NCI-H446 (cell line): Measurements from ENCODE around the gene TNS2.
A peak's percentile ranks its signal among the peaks of the same experiment; 100 is the strongest.

Source experiments
- DNase-seq, 2 experiments: peaks; one replicate each; lab custom pipeline; 2025; lab: John Stamatoyannopoulos, UW

TNS2 gene

DNA sequence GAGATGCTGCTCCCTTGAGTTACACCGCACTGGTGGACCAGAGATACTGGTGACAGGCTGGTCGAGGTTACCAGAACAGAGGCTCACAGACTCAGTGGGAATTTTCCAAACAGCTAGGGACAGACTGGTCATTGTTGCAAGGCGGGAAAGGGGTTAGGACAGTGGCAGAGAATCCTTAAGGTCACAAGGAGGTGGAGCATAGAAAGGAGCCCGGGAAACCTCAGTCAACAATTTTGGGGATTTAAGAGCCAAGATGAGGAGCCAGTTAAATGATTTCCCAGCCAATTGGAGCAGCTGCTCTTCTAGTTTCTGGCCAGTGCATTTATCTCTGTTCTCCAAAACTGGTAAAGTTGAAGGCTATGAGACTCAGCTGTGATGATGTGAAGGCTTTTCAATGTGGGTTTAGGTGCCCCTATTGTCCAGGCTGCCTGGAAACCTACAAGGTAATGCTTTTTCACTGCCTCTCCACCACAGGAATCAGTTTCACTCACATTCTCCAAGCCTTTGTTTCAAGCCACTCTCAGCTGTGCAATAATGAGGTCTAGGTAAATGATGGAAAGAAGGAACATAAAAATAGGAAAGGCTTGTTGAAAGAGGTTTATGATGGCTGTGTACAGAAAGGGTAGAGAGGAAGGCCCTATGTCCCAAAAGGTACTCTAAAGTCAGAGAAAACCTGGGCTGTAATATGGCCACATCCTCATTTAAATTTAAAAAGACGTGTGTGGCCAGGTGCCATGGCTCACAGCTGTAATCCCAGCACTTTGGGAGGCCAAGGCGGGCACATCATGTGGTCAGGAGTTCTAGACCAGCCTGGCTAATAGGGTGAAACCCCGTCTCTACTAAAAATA lies 7.0 kb upstream of the TNS2 start:
- no peak for DNase-seq

DNA sequence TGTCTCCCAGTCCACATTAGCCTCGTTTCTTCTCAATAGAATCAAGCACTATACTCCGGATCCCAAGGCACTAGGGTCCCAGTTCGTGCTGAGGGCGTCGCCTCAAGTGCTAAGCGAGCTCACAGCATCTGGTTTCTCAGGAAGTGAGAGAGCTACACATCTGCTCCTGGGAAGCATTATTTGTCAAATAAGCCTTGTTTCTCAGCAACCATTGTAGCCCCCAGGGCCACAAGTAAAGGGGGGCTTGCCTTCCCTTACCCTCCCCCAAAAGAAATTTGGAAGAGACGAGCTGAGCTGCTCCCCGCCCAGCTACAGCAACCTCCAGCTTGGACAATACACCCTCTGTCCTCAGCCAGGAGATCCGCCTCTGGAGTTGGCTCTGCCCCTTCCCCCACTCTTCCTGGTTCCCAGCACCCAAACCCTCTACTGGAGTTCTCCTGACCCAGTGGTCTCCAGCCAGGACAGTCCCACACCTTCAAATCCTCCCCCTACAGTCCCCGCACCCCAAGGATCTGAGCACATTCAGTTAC lies 5.7 kb upstream of the TNS2 start:
- no peak for DNase-seq

DNA sequence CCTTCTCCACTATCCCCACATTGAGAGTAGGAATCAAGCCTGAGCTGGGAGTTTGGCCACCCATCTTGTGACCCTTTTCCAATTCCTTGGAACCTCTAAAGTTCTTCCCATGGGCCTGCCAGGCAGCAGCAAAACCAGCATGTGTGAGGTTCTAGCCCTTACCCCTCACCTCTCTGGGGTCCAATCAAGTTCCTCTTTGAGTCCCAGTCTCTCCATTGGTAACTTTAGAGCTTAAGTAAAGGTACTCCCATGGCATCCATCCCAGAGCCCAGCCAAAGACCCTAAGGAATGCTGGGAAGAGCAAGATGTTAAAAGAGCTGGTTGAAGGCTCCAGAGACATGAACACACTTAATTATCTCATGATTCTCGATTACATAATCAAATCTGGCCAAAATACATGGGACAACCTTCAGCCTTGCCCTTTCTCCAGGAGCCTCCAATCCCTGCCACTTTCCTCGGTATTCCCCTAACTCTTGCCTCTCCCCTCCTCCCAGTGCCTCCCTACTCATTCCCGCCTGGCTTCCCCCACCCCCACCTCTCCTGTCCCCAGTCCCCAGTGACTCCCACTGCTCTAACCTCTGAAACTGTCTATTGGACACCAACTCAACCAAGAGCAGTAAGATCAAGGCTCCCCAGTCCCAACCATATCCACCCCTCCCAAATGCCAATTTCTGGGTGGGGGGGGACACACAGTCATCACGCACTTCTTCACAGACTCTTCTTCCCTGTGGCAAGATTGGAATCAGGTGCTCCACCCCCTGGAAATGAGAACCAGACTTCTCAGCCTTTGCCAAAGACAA lies 4.8 kb upstream of the TNS2 start:
- no peak for DNase-seq

DNA sequence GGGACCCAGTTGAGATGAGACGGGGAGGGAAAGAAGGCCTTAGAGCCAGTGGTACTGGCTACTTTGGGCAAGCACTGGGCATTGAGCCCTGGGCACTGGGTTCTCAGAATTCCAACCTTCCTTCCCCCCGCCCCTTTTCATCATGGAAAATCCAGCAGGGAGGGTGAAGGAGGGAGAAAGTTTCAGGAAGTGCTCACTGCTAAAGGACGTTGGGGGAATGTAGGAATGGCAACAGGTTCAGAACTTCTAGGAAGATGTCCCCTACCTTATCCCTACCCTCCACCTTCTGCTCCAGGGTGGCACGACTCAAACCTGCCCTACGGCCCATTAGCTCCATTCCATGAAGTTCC lies 4.2 kb upstream of the TNS2 start:
- DNase-seq, result no peak

DNA sequence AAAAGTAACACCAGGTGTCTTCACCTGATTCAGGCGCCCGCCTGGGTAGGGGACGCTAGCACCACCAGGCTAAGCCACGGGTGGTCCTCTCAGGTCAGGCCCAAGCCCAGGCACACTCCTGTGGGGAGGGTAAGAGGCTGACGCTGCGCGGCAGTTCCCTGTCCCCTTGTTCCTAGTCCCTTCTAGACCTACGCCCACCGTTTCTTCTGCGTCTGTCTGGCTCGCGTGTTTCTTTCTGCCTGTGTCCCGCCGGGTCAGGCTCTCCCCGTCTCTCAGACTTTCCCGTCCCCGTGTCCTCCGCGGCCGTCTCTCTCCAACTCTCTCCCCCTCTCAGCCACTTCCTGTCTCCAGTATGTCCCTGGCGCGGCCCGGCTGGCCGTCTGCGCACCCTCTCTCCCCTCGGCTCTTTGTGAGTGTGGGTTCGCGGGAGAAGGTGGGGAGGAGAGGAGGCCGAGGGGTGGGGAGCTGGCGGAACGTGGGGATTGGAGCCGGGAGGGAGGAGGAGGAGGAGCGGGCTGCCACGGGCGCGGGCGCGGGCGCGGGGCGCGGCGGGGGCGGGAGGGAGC lies 3.1 kb upstream of the TNS2 start:
- peak in 1 of 2 experiments; percentile 64 for DNase-seq

DNA sequence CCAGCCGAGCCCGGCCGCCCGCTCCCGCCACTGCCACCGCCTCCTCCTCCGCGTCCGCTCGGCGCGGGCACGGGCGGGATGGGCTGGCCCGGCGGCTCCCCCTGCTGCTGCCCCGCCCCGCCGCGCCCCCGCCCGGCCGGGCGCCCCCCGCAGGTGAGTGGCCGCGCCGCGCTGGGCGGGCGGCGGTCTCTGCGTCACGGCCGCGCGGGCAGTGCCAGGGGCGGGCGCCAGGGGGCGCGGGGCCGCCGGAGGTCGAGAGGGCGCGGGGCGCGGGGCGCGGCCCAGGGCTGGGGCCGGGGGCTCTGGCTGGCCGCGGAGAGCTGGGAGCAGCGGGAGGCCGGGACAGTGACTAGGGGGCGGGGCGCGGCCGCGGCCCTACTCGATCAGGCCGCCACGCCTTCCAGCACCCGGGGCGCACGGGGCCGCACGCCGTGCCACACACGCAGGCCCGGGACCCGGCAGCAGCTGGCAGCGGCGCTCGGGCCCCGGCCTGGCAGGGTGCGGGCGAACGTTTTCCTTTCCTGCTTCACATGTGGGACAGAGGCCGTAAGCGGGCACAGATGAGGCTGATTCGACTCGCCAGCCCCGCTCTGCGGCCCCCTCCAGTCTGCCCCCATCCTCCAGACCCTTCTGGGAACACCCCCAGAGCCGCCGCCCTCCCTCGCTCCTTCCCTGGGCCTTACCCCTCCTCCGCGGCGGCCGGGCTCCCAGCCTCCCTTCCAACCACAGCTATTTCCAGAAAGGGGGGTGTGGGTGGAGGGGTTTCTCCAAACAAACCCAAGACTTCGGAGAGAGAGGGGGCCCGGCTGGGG lies 2.4 kb upstream of the TNS2 start:
- DNase-seq, result peak in 1 of 2 experiments; percentile 76

DNA sequence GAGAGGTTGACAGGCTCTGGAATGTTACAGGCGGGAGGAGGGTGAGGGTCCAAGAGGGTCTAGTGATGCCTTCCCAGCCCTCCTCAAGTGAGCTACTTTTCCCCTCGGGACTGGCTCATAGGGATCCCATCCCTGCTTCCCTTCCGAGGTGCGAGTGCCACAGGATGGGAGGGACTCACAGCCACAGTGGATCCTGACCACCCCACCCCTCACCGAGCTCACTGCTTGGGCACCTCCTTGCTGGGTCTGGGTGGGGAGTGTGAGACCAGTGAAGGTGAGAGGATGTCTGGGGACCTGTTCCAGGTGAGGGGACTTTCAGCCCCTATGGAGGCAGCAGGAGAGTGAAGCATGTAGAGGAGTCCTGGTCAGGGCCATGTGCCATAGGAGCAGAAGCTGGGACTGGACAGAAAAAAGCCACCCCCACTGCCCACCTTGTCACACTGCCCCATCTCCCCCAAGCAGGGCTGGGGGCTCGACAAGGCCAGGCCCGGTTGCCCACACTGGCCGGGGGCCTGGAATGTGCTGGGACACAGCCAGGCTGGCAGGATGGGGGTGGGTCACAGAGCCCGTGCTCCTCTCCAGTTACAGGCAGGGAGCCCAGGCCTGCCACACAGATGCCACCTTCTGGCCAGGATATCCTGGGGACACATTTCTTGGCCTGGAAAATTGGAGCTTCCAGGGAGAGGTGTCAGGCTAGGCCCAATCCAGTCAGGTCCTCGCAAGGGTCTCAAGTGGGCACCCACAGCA lies 1.7 kb upstream of the TNS2 start:
- DNase-seq, result peak in 1 of 2 experiments; percentile 69

DNA sequence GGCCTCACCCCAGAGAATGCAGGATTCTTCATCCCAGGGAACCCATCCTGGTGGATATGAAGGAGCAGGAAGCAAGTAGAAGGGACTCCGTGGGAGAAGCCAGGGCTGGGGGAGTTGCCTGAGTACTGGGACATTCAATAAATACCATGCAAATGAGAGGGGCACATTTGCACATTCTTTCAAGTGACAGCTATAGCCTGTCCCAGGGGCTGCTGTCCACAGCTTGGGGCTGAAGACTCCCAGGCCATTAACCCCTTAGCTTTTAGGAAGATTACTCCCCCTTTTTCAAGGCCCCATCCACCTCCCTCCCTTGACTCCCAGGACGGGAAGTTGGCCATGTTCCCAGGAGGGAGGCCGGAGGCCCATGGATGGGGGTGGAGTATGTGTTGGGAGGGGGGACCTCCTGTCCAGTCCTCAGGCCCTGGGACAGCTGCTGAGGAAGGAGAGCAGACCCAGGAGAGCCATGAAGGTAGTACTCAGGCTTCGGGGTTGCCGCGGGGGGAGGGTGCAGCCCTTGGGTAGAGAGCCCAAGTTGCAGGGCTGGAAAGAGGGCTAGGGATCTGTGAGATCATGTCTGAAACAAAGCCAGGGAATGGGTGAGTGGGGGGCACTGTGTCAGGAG lies 974 bp upstream of the TNS2 start:
- DNase-seq, result peak in 1 of 2 experiments; percentile 55

DNA sequence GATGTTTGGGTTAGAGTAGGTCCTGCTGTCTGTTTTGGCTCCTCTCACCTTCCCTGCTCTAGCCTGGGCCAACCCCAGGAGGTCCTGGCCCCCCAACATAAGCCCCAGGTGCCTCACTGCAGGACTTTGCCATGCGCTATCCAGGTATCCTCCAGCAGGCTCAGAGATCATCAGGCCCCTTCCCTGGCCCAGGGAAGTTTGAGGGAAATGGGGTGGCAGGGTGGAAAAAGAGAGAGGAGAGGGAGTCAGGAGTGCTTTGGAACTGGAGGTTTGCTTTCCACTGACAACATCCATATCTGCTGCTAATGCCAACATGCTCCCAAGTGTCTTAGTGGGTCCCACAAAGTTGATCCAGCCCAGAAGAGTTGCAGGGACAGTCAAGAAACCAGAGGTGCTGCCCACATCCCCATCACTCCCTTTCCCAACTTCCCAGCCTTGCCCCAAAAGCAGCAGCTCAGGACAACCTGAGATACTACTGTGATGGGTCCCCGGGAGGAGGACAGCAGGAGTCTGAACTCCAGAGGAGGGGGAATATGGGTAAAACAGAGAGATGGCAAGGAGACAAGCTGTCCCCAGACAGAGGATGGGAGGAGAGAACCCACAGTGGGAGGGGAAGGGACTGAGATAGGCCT lies 677 bp downstream of the TNS2 start:
- no peak for DNase-seq

DNA sequence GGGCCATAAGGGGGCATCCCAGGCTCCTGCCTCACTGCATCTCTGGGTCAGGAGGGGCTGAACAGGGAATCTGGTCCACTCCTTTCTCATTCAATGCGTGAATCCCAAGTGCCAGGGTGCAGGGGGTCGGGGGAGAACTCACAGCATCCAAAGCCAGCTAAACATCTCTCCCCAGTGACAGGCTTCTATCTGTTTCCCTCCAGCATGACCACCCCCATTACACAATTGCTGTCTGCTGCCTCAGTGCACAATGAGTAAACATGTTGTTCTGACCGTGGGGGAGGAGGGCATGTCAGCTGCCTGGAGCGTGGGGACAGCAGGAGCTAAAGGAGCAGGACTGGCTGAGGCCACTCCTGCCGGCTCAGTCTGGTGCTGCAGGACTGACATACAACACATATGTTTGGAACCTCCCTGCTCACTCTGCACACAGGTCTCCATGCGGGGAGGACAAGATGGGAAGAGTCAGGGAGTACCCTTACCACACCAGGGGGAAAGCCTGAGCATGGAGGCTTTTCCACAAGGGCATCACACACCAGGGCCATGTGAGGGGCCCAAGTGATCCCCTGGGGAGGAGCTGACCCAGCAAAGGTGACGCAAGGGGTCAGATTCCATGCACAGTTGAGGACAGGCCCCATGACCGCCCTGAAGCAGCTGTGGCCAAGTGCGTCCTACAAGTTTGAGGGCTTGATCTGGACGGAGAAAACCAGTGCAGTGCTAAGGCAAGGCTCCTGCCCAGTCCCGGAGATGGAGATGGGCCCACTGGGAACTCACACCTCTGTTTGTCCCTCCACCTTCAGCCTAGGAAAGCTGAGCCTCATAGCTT lies 1.4 kb downstream of the TNS2 start:
- DNase-seq, result no peak

DNA sequence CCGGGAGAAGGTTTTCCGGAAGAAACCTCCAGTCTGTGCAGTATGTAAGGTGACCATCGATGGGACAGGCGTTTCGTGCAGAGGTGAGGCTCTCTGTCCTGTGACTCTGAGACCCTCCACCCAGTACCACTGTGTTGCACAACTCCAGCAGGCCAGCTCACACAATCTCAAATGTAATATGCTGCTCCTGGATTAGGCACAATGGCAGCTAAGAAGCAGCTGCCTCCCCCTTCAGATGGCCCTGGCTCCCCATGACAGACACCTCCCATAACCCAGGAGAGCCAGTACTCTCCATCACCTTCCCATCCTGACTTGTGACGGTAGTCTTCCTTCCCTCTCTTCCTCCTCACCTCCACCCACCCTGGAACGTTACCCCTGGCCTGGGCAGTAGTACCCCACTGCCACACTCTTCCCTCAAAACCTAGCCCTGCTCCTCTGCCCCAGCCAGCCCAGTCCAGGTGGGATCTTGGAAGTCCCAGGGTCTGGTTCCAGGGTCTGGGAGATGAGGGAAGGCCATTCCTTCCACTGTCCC lies 2.1 kb downstream of the TNS2 start:
- DNase-seq, result no peak

DNA sequence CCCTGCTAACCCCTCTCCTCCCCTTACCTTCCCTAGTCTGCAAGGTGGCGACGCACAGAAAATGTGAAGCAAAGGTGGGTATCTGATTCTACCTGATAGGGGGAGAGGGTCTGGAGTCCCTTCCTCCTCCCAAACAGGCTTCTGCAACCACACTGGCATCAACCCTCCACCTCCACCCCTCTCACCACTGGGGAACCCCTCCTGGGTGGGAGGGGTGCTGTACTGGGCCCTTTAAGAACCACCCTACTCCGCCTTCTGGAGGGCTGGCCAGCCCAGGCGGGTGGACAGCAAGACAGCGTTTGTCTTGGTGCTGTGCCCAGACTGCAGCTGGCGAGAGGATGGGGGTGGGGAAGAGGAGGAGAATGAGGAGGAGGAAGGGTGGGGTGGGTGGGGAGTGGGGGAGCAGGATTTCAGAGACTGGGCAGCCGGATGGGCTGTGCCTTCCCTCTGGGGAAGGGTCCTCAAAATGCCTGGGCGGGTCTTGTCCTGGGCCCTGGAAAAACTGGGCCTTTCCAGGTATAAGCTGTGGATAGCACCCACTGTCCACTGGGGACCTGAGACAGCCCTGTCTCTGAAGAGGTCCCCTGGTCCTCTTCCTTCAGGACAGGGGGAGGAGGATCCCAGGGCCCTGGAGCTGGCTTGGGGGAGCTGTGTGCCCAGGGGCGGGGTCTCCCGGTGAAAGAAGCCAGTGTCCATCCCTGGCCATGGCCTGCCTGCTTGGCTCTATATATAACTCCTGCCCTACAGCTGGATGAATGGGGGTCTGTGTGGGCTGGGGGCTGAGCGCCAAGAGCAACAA lies 2.8 kb downstream of the TNS2 start:
- peak in 1 of 2 experiments; percentile 40 for DNase-seq

DNA sequence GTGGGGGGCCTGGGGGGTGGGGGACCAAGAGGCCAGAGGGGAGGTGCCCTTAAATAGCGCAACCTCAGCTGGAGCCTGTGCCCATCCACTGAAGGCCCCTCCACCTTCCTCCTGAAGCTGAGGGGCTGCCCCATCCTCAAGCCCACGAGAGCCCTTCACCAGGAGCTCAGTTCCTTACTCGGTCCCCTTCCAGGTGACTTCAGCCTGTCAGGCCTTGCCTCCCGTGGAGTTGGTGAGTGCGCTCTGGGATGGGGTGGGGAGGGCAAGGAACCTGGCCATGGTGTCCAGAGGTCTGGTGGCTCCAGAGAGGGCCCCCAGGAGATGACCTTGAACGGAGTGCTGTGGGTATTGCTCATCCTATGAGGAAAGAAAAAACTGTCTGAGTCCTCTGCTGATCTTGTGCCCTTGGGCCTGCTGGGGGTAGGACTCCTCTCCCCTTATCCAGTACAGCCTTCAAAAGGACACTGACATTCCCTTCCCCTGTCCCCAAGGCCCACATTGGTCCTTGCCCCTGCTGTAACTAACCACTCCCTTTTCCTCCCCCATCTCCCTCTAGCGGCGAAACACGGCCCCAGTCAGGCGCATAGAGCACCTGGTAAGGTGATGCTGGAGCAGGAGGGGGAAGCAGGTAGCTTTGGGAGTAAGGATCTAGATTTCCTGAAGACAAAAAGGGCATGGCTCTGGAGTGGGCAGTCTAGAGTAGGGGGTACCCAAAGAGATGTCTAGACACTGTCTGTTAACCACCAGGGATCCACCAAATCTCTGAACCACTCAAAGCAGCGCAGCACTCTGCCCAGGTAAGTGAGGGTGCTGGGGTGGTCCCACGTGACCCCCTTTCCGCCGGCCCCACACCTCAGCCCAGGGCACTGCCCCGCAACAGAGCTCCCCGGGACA lies 3.6 kb downstream of the TNS2 start:
- DNase-seq, result no peak

DNA sequence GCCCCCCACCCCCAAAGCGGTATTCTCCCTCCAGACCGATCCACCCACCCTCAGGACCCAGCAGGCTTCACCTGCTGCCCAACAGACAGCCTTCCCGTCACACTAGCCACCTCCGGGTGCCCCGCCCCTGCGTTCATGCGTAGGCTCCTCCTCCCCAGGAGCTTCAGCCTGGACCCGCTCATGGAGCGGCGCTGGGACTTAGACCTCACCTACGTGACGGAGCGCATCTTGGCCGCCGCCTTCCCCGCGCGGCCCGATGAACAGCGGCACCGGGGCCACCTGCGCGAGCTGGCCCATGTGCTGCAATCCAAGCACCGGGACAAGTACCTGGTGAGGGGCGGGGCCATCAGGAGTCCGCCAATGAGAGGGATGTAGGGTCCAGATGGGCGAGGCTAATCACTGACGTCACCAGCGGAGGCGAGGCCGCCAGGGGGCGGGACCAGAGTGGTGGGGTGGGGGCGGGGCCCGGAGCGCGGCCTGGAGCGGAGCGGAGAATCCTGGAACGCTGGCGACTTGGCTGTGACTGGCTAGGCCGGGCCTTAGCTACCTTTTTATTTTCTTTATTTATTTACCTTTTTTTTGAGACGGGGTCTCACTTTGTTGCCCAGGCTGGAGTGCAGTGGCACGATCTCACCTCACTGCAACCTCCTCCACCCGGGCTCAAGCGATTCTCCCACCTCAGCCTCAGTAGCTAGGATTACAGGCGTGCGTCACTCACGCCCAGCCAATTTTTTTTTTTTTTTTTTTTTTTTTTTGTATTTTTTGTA lies 4.4 kb downstream of the TNS2 start:
- DNase-seq, result peak; percentile 80 to 93

DNA sequence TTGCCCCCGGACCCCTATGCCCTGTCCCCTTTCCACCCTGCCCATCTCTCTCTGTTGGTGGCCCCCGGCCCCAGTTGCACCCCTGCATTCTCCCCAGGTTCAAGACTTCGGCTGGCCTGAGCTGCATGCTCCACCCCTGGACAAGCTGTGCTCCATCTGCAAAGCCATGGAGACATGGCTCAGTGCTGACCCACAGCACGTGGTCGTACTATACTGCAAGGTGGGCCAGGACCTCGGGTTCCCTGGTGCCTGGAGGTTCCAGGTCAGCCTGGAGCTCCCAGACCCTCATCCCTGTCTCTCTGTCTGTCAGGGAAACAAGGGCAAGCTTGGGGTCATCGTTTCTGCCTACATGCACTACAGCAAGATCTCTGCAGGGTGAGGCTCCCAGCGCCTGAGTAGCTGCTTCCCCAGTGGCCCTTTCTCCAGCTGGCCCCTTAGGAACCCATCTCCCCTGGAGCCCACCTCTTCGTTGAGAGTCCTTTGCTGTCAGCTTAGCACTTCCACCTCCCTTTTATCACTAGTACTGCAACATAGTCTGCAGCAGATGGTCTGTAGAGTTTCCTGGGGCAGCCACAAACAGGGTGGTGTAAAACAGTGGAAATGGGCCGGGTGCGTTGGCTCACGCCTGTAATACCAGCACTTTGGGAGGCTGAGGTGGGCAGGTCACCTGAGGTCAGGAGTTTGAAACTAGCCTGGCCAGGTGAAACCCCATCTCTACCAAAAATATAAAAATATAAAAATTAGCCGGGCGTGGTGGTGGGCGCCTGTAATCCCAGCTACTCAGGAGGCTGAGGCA lies 5.8 kb downstream of the TNS2 start:
- DNase-seq, result no peak

DNA sequence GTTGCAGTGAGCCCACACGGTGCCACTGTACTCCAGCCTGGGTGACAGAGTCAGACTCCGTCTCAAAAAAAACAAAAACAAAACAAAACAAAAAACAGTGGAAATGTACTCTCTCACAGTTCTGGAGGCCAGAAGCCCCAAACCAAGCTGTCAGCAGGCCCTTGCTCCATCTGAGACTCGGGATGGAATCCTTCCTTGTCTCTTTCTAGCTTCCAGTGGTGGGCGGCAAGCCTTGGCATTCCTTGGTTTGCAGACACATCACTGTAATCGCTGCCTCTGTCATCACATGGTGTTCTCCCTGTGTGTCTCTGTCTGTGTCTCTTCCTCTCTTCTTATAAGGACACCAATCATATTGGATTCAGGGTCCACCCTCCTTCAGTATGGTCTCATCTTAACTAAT lies 6.4 kb downstream of the TNS2 start:
- no peak for DNase-seq
